NCI-H2171 (cell line): ENCODE data around the gene STX2.
A peak's percentile ranks its signal among the peaks of the same experiment; 100 is the strongest.
"Not testable (repeated sequence)": the region's sequence is repeated elsewhere in the genome, so short reads cannot be mapped to it uniquely, and the experiment has no call there.

Experiments
- DNase-seq: peaks from one replicate; lab custom pipeline; 2025; lab: John Stamatoyannopoulos, UW

The STX2 gene

DNA sequence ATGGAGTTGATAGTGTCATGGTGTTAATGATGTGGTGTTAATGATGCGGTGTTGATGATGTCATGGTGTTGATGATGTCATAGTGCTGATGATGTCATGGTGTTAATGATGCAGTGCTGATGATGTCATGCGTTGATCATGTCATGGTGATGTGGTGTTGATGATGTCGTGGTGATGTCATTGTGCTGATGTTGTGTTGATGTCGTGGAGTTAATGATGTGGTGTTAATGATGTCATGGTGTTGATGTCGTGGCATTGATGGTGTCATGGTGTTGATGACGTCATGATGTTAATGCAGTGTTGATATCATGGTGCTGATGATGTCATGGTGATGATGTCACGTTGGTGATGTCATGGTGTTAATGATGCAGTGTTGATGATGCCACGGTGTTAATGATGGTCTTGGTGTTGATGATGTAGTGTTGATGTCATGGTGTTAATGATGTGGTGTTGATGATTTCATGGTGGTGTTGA, 73.8 kb downstream of the STX2 start:
- DNase-seq: no peak

DNA sequence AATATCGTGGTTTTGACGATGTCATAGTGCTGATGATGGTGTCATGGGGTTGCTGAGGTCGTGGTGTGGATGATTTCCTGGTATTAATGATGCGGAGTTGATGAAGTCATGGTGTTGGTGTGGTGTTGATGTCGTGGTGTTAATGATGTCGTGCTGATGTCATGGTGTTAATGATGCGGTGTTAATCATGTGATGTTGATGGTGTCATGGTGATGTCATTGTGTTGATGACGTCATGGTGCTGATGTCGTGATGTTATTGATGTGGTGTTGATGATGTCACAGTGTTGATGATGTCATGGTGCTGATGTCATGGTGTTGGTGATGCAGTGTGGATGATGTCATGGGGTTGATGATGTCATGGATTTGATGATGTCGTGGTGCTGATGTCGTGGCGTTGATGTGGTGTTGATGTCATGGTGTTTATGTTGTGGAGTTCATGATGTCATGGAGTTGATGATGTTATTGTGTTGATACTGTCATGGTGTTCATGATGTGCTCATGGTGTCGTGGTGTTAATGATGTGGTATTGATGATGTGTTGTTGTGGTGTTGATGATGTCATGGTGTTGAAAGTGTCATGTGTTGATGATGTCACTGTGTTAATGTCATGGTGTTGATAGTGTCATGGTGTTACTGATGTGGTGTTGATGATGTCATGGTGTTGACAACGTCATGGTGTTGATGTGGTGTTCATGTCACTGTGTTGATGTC, 74.4 kb downstream of the STX2 start:
- DNase-seq: no peak

DNA sequence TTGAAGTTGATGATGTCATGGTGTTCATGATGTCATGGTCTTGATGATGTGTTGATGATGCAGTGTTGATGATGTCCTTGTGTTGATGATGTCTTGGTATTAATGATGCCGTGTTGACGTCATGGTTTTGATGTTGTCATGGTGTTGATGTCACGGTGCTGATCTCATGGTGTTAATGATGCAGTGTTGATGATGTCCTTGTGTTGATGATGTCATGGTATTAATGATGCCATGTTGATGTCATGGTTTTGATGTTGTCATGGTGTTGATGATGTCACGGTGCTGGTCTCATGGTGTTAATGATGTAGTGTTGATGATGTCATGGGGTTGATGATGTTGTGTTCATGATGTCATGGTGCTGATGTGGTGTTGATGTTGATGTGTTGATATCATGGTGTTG, 75.0 kb downstream of the STX2 start:
- DNase-seq: no peak

DNA sequence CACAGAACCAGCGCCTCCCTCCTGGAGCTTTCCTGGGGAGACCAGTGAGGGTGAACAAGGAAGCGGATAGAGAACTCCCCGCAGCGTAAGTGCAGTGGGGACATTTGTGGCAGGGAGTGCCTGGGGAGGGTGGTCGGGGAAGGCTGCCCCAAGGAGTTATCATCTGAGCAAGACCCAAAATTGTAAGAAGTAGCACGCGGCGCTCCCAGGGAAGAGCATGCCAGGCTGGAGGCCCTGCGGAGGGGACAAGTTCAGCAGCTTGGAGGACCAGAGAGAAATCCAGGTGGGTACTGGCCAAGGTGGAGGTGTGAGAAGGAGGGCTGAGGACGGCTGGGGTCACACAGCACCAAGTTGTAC, 76.8 kb downstream of the STX2 start:
- no peak for DNase-seq

DNA sequence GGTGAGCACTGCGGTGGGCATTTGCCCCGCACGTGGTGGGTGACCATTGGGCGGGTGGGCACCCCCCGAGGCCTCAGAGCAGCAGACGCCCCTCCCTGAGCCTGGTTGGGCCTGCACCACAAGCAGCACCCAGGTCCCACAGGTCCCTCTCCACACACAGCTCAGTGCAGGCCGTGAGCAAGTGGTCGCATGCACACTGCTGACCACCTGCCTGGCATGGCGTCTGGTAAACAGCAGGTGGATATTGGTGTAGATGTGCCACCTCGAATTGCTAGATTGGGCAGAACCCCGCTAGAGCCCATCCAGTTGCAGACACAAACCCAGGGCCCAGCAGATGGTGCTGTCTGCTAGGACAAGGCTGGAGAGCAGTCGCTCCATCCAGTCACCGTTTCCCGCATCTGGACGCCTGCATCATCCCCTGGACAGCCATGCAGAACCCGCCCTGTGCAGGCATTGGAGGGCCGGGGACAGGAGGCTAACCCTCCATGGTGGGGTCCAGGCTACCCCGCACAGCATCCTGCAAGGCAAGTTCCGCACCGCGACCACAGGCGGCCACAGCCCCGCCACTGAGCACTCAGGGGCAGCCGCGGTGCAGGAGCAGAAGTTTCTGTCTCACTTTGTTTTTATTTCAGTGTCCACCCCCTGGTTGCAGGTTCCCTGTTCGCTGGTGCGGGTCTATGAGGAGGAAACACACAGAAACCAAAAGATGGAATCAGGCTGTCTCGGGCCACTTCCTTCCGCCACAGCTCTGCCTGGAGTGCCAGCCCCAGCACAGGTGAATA, 77.3 kb downstream of the STX2 start:
- DNase-seq: no peak

DNA sequence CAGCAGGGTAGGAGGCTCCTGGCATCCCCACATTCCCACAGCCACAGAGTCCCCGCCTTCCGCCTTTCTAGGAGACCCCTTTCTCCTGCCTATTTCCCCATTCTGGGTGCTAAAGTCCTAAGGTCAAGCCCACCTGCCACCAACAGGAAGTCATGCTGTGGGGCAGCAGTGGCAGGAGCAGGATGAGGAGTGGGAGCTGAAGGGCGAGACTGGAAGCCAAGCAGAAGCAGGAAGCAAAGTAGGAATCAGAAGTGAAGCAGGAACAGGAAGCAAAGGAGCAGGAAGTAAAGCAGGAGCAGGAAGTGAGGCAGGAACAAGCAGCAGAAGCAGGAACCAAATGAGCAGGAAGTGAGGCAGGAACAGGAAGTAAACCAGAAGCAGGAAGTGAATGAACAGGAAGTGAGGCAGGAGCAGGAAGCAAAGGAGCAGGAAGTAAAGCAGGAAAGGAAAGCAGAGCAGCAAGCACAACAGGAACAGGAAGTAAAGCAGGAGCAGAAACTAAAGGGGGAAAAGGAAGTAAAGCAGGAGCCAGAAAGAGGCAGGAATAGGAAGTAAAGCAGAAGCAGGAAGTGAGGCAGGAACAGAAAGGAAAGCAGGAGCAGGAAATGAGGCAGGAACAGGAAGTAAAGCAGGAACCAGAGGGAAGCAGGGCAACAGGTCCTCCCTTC, 84.7 kb downstream of the STX2 start:
- DNase-seq: peak; percentile 57

DNA sequence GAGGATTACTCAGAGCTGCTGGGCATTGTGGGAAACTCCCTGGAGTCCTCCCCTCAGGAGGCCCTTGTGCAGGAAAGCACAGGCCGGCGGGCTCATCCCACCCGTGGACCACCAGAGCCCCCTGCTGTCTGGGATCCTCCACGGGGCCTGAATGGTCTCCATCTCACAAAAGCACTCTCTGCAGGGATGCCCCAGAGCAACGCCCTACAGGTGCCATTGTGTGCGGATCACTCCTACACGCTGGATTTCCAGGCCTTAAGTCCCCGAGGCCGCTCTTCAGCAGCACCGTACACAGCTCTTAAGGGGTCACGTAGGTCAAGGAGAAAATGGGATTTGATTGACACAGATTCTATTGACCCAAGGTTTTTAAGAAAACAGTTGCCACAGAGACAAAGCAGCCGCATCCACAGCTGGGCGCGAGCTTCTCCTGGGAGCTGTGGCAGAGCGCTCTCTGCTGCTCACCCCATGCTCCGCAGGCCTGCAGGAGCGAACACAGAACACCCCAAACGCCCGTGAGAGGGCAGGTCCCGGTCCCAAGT, 86.3 kb downstream of the STX2 start:
- DNase-seq: peak; percentile 10

DNA sequence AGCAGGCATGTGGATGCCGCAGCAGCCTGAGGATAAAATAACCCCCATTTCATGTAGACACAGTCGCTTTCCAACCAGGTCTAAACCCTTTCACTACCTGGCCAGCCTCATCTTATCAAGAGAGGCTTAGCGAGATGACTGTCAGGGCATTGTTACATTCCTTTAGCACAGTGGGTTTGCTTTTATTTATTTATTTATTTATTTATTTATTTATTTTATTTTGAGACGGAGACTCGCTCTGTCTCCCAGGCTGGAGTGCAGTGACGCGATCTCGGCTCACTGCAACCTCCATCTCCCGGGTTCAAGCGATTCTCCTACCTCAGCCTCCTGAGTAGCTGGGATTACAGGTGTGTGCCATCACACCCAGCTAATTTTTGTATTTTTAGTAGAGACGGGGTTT, 87.0 kb downstream of the STX2 start:
- not testable (repeated sequence) for DNase-seq

DNA sequence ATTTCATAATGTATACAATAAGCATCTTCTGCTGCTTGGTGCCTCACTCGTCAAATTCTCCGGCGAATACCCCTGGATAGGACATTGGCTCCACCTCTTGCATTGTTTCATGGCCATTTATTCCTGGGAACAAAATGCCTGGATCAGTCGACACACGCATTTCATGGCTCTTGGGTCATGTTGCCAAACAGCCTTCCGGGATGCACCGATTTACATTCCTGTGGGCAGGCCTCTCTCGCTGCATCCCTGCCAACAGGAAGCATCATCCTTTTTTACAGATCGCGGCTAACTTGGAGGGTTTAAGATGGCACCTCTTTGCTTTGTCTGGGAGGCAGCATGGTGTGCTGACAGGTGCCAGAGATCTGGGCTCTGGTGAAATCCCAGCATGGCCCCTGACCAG, 90.3 kb downstream of the STX2 start:
- DNase-seq: no peak

DNA sequence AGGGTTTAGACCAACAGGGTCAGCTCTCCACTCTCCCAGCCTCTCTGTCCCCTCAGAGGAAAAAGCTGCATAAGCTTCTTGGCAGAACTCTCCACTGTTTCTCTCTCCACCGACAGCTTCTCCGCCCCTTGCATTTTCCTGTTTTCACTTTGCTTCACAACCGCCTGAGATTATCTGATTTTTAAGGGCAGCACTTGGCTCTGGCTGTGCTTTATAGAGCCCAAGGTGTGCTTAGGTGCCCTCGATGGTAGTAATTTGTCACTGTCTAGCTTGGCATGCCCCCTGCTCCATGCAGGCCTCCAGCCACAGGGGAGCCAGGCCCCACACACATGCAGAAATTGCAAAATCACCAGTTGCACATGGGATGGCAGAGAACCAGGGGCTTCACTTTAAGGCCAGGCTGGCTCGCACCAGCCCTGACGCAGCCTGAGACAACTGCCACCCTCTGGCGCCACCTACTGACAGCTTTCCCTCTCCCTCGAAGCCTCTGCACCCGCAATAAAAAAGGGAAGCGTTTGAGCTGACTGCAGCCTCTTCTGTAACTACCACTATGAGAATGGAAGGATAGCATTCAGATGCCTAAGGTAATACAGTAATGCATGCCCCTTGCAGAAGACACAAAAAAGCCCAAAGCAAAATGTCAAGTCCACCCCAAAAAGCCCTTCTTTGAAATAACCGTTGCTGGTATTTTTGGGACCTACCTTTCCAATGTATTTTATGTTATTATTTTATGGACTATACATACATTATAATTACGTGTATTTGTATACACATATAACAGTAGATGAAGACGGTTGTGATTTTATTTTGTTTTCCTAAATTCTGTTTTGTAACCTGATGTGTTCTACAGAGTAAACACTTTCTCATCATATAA, 90.9 kb downstream of the STX2 start:
- DNase-seq: peak; percentile 78

DNA sequence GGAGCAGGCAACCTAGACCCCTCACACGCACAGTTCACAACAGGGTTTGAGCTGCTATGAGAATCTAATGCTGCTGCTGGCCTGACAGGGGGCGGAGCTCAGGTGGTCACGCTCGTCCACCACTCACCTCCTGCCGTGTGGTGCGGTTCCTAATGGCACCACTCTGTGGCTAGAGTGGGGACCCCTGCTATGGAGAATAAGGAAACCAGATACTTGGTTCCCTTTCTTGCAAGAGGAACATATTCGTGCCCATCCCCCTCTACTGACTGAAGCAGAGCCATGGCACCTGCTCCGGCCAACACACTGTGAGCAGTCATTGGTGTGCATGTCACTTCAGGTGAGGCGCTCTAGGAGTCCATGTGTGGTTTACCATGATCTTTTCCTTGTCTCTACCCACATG, 92.5 kb downstream of the STX2 start:
- no peak for DNase-seq

DNA sequence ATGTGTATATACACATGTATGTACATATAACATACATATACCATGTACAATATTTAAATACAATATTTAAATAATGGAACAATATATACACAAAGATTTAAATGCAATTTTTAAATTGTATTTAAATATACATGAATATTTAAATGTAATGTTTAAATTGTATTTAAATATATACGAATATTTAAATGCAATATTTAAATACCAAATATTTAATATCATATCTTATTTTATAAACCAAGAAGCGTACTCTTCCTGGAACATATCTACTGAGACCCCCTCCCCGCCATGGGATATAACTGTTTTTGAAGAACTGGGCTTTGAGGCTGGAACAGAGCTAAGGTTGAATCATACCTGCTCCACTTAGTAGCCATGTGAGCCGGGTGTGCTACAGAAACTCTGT, 93.1 kb downstream of the STX2 start:
- no peak for DNase-seq

DNA sequence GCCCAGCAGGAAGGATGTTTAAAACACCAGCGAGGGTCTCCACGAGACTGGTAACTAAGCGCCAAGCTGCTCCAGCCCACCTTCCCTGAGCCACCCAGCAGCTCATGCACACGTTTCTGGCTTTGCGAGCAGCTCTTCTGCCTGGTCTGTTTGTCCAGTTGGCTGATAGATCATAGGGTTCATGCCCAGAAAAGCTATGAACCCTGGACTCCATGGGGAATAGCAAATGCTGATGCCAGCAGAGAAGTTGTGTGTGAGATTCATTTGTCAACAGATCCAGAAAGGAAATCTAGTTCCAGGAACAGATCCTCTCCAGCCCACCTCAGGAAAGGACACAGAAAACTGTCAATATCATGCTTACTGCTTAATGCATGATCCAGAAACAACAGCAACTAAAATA, 94.8 kb downstream of the STX2 start:
- no peak for DNase-seq

DNA sequence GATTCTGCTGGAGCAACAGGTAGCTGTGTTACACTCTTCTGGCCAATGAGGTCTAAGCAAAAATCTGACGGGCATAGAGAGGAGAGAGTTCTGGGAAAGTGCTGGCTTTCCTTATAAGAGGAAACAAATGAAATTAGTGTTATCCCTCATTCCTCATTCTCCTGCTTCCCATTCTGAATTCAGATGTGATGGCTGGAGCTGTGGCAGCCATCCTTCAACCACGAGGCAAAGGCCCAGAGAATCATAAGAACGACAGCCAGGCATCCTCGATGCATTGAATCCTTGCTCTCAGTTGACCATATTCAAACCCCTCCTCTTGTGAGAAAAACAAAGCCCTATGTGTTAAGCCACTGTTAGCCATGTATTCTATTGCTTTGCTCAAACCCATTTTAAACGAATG, 95.4 kb downstream of the STX2 start:
- no peak for DNase-seq

DNA sequence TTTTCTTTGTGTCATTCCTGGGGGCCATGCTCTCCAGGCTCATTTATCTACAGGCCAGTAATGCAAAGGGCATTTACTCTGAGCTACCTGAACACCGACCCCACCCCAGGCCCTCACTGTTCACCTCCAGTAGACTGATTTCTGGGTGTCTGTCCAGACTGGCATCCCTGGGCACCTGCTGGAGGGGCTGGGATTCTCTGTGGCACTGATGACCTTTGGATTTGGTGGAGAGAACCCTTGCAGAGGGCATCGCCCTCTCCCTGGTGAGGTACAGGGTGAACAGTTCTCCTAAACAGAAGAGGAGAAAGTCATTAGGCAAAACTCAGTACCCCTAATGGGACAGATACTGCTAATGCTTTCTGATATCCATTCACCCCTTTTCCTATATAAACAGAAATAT, 95.9 kb downstream of the STX2 start:
- DNase-seq: no peak

DNA sequence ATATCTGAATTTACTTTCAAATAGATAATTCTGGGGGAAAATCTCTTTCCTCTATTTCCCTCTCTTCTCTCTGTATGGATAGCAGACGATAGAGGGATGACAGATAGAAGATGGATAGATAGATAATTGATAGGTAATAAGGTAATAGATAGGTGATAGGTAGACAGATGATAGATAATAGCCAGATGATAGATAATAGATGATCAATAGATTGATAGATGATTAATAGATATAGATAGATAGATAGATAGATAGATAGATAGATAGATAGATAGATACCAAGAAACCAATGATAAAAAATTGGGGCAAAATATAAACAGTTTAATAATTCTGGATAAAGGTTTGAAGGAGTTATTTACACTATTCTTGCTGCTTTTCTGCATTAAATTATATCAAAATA, 96.3 kb downstream of the STX2 start:
- DNase-seq: no peak

DNA sequence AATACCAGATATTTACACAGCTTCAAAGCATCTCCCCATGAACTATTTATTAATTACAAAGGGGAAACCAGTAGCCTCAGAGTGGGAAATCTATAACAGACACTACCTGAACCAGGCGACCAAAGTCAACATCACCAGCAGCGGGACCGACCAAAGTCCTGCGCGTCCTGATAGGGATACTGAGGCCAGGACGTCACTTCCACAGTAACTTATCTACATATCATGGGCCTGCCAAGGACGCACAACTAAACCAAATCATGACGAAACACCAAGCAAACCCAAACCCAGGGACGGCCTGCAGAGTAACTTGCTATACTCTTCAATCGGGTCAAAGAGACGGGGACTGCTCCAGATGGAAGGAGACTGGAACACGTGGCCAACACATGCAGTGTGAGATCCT, 96.9 kb downstream of the STX2 start:
- no peak for DNase-seq
